Thyroid gland (tissue), 4 donors: Measurements from ENCODE around the gene TPD52L2. TPM values are rescaled to one million over a fixed set of nuclear protein-coding genes. Genes with fewer than 3 reads are reported as not detected.

Experiments used
- DNase-seq, 2 donors: peaks; one replicate each; pipeline ENCODE4 v3.0.0-alpha.2; 2019
- H3K27ac ChIP-seq, 3 donors: fragments of 200-600 bp; sonication (generic); 1 replicate in 2 of 3; 2 replicates in 1 of 3; pipeline ENCODE4 v1.5.1; 2016 to 2019; ENCODE audit warnings: mild to moderate bottlenecking in 1 of 3, moderate library complexity in 1 of 3
- H3K27me3 ChIP-seq: fragments of 200-600 bp; sonication (generic); one replicate; pipeline ENCODE4 v1.5.1; 2019
- H3K36me3 ChIP-seq, 2 donors: fragments of 200-600 bp; sonication (generic); one replicate each; pipeline ENCODE4 v1.5.1; 2016 to 2019
- H3K4me1 ChIP-seq, 2 donors: fragments of 200-600 bp; sonication (generic); one replicate each; pipeline ENCODE4 v1.5.1; 2017 to 2019
- H3K4me3 ChIP-seq, 3 donors: fragments of 200-600 bp; sonication (generic); replicated peaks in 1 of 3; 1 replicate in 2 of 3; 2 replicates in 1 of 3; pipeline ENCODE4 v1.5.1; 2016; ENCODE audit warnings: mild to moderate bottlenecking in 1 of 3
- H3K9me3 ChIP-seq: fragments of 200-600 bp; sonication (generic); one replicate; pipeline ENCODE4 v1.5.1; 2017
- CTCF ChIP-seq, 6 experiments: fragments of 200-600 bp in 3 of 6; fragments of 450-650 bp in 3 of 6; sonication (generic) in 3 of 6; IDR thresholded peaks; one replicate each; pipeline ENCODE4 v1.5.1; 2016 to 2019; ENCODE audit warnings: antibody characterized with exemption in 6 of 6, mild to moderate bottlenecking in 2 of 6, inconsistent platforms in 1 of 6, moderate library complexity in 1 of 6
- POLR2A ChIP-seq, 2 donors: fragments of 450-650 bp; IDR thresholded peaks; one replicate each; pipeline ENCODE4 v1.6.1; 2017; ENCODE audit warnings: antibody characterized with exemption in 2 of 2, mild to moderate bottlenecking in 2 of 2, moderate library complexity in 1 of 2
- WGBS, 2 donors: methylation state at CpG; one replicate each; pipeline ENCODE4 v1.1.5; 2017; 5-methylcytosine and 5-hydroxymethylcytosine counted together
- intact Hi-C: fragments of 100-400 bp; cut with DNase I; formaldehyde crosslinking; loops from one replicate; pipeline ENCODE4 v1.15.1; 2023
- total RNA-seq, 4 donors: library from RNA; depleted of rRNA; stranded (reverse); fragments of >200 nt; gene quantifications; one replicate each; pipeline ENCODE4 v1.2.3, GENCODE V29; 2016

The TPD52L2 gene
- total RNA-seq, 4 donors from 2014 or later: 69.4 to 93.3 (median 89.6) TPM

GRCh38 chr20:63828545-63828944 lies 36.5 kb upstream of the TPD52L2 start:
- peaks cover 33 to 44% of the 10 kb centered on the region in 2 donors for H3K4me1 ChIP-seq
- no peaks in the 10 kb centered on the region for H3K36me3 ChIP-seq
- TF ChIP-seq CTCF (IDR thresholded peaks at IDR 0.05): no peak
- TF ChIP-seq POLR2A (IDR thresholded peaks at IDR 0.05): peak in 1 of 2 donors; percentile 60
- DNase-seq: peak; percentile 77 to 82
- WGBS, 2 donors: 45 to 59% methylated on average over 14 of the region's 14 CpGs
- H3K27me3 ChIP-seq: no peaks in the 10 kb centered on the region
- intact Hi-C loops: loop anchor here (5.0 kb wide), 1 partner anchor 34 kb away; the partner anchor contains the start of gene ABHD16B
- H3K4me3 ChIP-seq: no peak overlapping the region
- no peaks in the 10 kb centered on the region for H3K9me3 ChIP-seq
- peak overlapping the region; percentile 41 to 59 (median 45) for H3K27ac ChIP-seq

GRCh38 chr20:63828951-63829350 lies 36.1 kb upstream of the TPD52L2 start:
- TF ChIP-seq POLR2A (IDR thresholded peaks at IDR 0.05) (no peak), CTCF (IDR thresholded peaks at IDR 0.05) (no peak)
- H3K4me1 ChIP-seq: peaks cover 34 to 48% of the 10 kb centered on the region in 2 donors

GRCh38 chr20:63829603-63829944 lies 35.5 kb upstream of the TPD52L2 start:
- H3K27ac ChIP-seq: peak overlapping the region in 1 of 3 donors; percentile 45
- H3K27me3 ChIP-seq: no peaks in the 10 kb centered on the region
- H3K36me3 ChIP-seq: no peaks in the 10 kb centered on the region
- peaks cover 41 to 54% of the 10 kb centered on the region in 2 donors for H3K4me1 ChIP-seq
- 33 to 42% methylated on average over 10 of the region's 10 CpGs for WGBS, 2 donors
- DNase-seq: peak in 1 of 2 donors; percentile 19
- peak overlapping the region; percentile 7 to 73 (median 70) for H3K4me3 ChIP-seq
- intact Hi-C loops: loop anchor here (5.0 kb wide), 1 partner anchor 33 kb away; the partner anchor contains the start of gene ABHD16B
- no peaks in the 10 kb centered on the region for H3K9me3 ChIP-seq
- TF ChIP-seq CTCF (IDR thresholded peaks at IDR 0.05) (no peak), POLR2A (IDR thresholded peaks at IDR 0.05) (no peak)

More at GRCh38 chr20:63828951-63829350, 36.1 kb upstream of the TPD52L2 start:
- Histone ChIP-seq H3K4me3 (peak overlapping the region in 1 of 3 donors; percentile 73), H3K36me3 (no peaks in the 10 kb centered on the region), H3K27me3 (no peaks in the 10 kb centered on the region), H3K9me3 (no peaks in the 10 kb centered on the region), H3K27ac (peak overlapping the region; percentile 41 to 59 (median 45))
- DNase-seq: no peak
- WGBS, 2 donors: 80 to 83% methylated on average over 10 of the region's 10 CpGs
- intact Hi-C loops: loop anchor here (5.0 kb wide), 1 partner anchor 33 kb away; the partner anchor contains the start of gene ABHD16B

GRCh38 chr20:63829945-63830835 lies 34.9 kb upstream of the TPD52L2 start:
- 4 to 5% methylated on average over 23 to 28 of the region's 99 CpGs for WGBS, 2 donors
- Histone ChIP-seq H3K4me1 (peaks cover 42 to 59% of the 10 kb centered on the region in 2 donors), H3K27me3 (no peaks in the 10 kb centered on the region), H3K9me3 (no peaks in the 10 kb centered on the region), H3K27ac (peak overlapping the region; percentile 33 to 53 (median 41)), H3K36me3 (no peaks in the 10 kb centered on the region), H3K4me3 (peak overlapping the region; percentile 7 to 73 (median 70))
- peak in 1 of 2 donors; percentile 28 for DNase-seq
- intact Hi-C loops: loop anchor here (5.0 kb wide), 1 partner anchor 32 kb away; the partner anchor contains the start of gene ABHD16B
- TF ChIP-seq CTCF (IDR thresholded peaks at IDR 0.05) (no peak), POLR2A (IDR thresholded peaks at IDR 0.05) (no peak)
